ENCODE measurements around the gene FBN1.

FBN1 gene

GRCh38 chr15:48516121-48516520 lies 129.4 kb downstream of the FBN1 start:
- Histone ChIP-seq H3K4me1 (ENCODE audit: control insufficient read depth, insufficient read depth, low read length, poor library complexity, severe bottlenecking) (no peaks in the 10 kb centered on the region), H3K36me3 (ENCODE audit: control insufficient read depth, insufficient read depth, low read length) (peaks cover 24% of the 10 kb centered on the region), H3K9me3 (ENCODE audit: control insufficient read depth, low read length) (no peaks in the 10 kb centered on the region), H3K27ac (ENCODE audit: low read depth, low read length, severe bottlenecking) (no peak overlapping the region), H3K4me3 (ENCODE audit: extremely low read depth, insufficient read depth, low read length, poor library complexity, severe bottlenecking) (no peak overlapping the region)
- 69 to 96% methylated on average over 3 of the region's 3 CpGs for WGBS, 2 experiments (ENCODE audit: insufficient coverage in 2 of 2)

- 100% methylated on average over 1 of the region's 2 CpGs; no CpG with 5 or more reads in 1 of the 2 experiments for WGBS, 2 experiments (ENCODE audit: insufficient coverage in 2 of 2)
- no peak overlapping the region for H3K27ac ChIP-seq (ENCODE audit: low read depth, low read length, severe bottlenecking)
- H3K9me3 ChIP-seq (ENCODE audit: control insufficient read depth, low read length) = no peaks in the 10 kb centered on the region
- no peak overlapping the region for H3K4me3 ChIP-seq (ENCODE audit: extremely low read depth, insufficient read depth, low read length, poor library complexity, severe bottlenecking)
- H3K36me3 ChIP-seq (ENCODE audit: control insufficient read depth, insufficient read depth, low read length) = peaks cover 24% of the 10 kb centered on the region
- H3K4me1 ChIP-seq (ENCODE audit: control insufficient read depth, insufficient read depth, low read length, poor library complexity, severe bottlenecking) = no peaks in the 10 kb centered on the region
These were observed 130.0 kb downstream of the FBN1 start for GRCh38 chr15:48515500-48515899.

- H3K27ac ChIP-seq (ENCODE audit: low read depth, low read length, severe bottlenecking) = no peak overlapping the region
- H3K36me3 ChIP-seq (ENCODE audit: control insufficient read depth, insufficient read depth, low read length) = peaks cover 24% of the 10 kb centered on the region
- no peak overlapping the region for H3K4me3 ChIP-seq (ENCODE audit: extremely low read depth, insufficient read depth, low read length, poor library complexity, severe bottlenecking)
- no CpG with 5 or more reads among the region's 2 CpGs for WGBS, 2 experiments (ENCODE audit: insufficient coverage in 2 of 2)
- H3K4me1 ChIP-seq (ENCODE audit: control insufficient read depth, insufficient read depth, low read length, poor library complexity, severe bottlenecking) = no peaks in the 10 kb centered on the region
- H3K9me3 ChIP-seq (ENCODE audit: control insufficient read depth, low read length) = no peaks in the 10 kb centered on the region
These were observed 131.2 kb downstream of the FBN1 start for GRCh38 chr15:48514103-48514816.

- Histone ChIP-seq H3K27ac (ENCODE audit: low read depth, low read length, severe bottlenecking) (no peak overlapping the region), H3K9me3 (ENCODE audit: control insufficient read depth, low read length) (no peaks in the 10 kb centered on the region), H3K4me1 (ENCODE audit: control insufficient read depth, insufficient read depth, low read length, poor library complexity, severe bottlenecking) (no peaks in the 10 kb centered on the region), H3K36me3 (ENCODE audit: control insufficient read depth, insufficient read depth, low read length) (peaks cover 24% of the 10 kb centered on the region), H3K4me3 (ENCODE audit: extremely low read depth, insufficient read depth, low read length, poor library complexity, severe bottlenecking) (no peak overlapping the region)
- 89 to 94% methylated on average over 6 of the region's 6 CpGs for WGBS, 2 experiments (ENCODE audit: insufficient coverage in 2 of 2)
These were observed 134.5 kb downstream of the FBN1 start for GRCh38 chr15:48510976-48511375.

GRCh38 chr15:48507416-48508065 lies 138.0 kb downstream of the FBN1 start:
- peaks cover 30% of the 10 kb centered on the region for H3K36me3 ChIP-seq (ENCODE audit: control insufficient read depth, insufficient read depth, low read length)
- H3K27ac ChIP-seq (ENCODE audit: low read depth, low read length, severe bottlenecking) = no peak overlapping the region
- H3K4me3 ChIP-seq (ENCODE audit: extremely low read depth, insufficient read depth, low read length, poor library complexity, severe bottlenecking) = no peak overlapping the region
- 0% methylated on average over 1 of the region's 2 CpGs for WGBS, 2 experiments (ENCODE audit: insufficient coverage in 2 of 2)
- H3K4me1 ChIP-seq (ENCODE audit: control insufficient read depth, insufficient read depth, low read length, poor library complexity, severe bottlenecking) = no peaks in the 10 kb centered on the region
- H3K9me3 ChIP-seq (ENCODE audit: control insufficient read depth, low read length) = no peaks in the 10 kb centered on the region

- 100% methylated on average over 2 of the region's 3 CpGs; no CpG with 5 or more reads in 1 of the 2 experiments for WGBS, 2 experiments (ENCODE audit: insufficient coverage in 2 of 2)
- Histone ChIP-seq H3K4me3 (ENCODE audit: extremely low read depth, insufficient read depth, low read length, poor library complexity, severe bottlenecking) (no peak overlapping the region), H3K36me3 (ENCODE audit: control insufficient read depth, insufficient read depth, low read length) (peaks cover 27% of the 10 kb centered on the region)
These were observed 140.4 kb downstream of the FBN1 start for GRCh38 chr15:48505067-48505466.

GRCh38 chr15:48501208-48501607 lies 144.3 kb downstream of the FBN1 start:
- peaks cover 28% of the 10 kb centered on the region for H3K36me3 ChIP-seq (ENCODE audit: control insufficient read depth, insufficient read depth, low read length)
- WGBS, 2 experiments (ENCODE audit: insufficient coverage in 2 of 2) = no CpG with 5 or more reads among the region's 1 CpG

More at GRCh38 chr15:48505067-48505466, 140.4 kb downstream of the FBN1 start:
- H3K4me1 ChIP-seq (ENCODE audit: control insufficient read depth, insufficient read depth, low read length, poor library complexity, severe bottlenecking) = no peaks in the 10 kb centered on the region
- H3K27ac ChIP-seq (ENCODE audit: low read depth, low read length, severe bottlenecking) = no peak overlapping the region
- H3K9me3 ChIP-seq (ENCODE audit: control insufficient read depth, low read length) = no peaks in the 10 kb centered on the region

GRCh38 chr15:48500595-48500994 lies 144.9 kb downstream of the FBN1 start:
- no peaks in the 10 kb centered on the region for H3K9me3 ChIP-seq (ENCODE audit: control insufficient read depth, low read length)
- H3K4me3 ChIP-seq (ENCODE audit: extremely low read depth, insufficient read depth, low read length, poor library complexity, severe bottlenecking) = no peak overlapping the region
- 93 to 100% methylated on average over 2 of the region's 4 CpGs for WGBS, 2 experiments (ENCODE audit: insufficient coverage in 2 of 2)
- no peaks in the 10 kb centered on the region for H3K4me1 ChIP-seq (ENCODE audit: control insufficient read depth, insufficient read depth, low read length, poor library complexity, severe bottlenecking)
- no peak overlapping the region for H3K27ac ChIP-seq (ENCODE audit: low read depth, low read length, severe bottlenecking)
- H3K36me3 ChIP-seq (ENCODE audit: control insufficient read depth, insufficient read depth, low read length) = peaks cover 26% of the 10 kb centered on the region

More at GRCh38 chr15:48501208-48501607, 144.3 kb downstream of the FBN1 start:
- H3K4me3 ChIP-seq (ENCODE audit: extremely low read depth, insufficient read depth, low read length, poor library complexity, severe bottlenecking) = no peak overlapping the region
- no peaks in the 10 kb centered on the region for H3K9me3 ChIP-seq (ENCODE audit: control insufficient read depth, low read length)
- H3K4me1 ChIP-seq (ENCODE audit: control insufficient read depth, insufficient read depth, low read length, poor library complexity, severe bottlenecking) = no peaks in the 10 kb centered on the region
- no peak overlapping the region for H3K27ac ChIP-seq (ENCODE audit: low read depth, low read length, severe bottlenecking)

GRCh38 chr15:48499978-48500377 lies 145.5 kb downstream of the FBN1 start:
- Histone ChIP-seq H3K27ac (ENCODE audit: low read depth, low read length, severe bottlenecking) (no peak overlapping the region), H3K36me3 (ENCODE audit: control insufficient read depth, insufficient read depth, low read length) (peaks cover 31% of the 10 kb centered on the region)

GRCh38 chr15:48498828-48499227 lies 146.7 kb downstream of the FBN1 start:
- Histone ChIP-seq H3K36me3 (ENCODE audit: control insufficient read depth, insufficient read depth, low read length) (peaks cover 24% of the 10 kb centered on the region), H3K4me3 (ENCODE audit: extremely low read depth, insufficient read depth, low read length, poor library complexity, severe bottlenecking) (no peak overlapping the region), H3K27ac (ENCODE audit: low read depth, low read length, severe bottlenecking) (no peak overlapping the region), H3K4me1 (ENCODE audit: control insufficient read depth, insufficient read depth, low read length, poor library complexity, severe bottlenecking) (peaks cover 2% of the 10 kb centered on the region), H3K9me3 (ENCODE audit: control insufficient read depth, low read length) (no peaks in the 10 kb centered on the region)
- 93 to 95% methylated on average over 3 of the region's 3 CpGs for WGBS, 2 experiments (ENCODE audit: insufficient coverage in 2 of 2)

More at GRCh38 chr15:48499978-48500377, 145.5 kb downstream of the FBN1 start:
- Histone ChIP-seq H3K4me1 (ENCODE audit: control insufficient read depth, insufficient read depth, low read length, poor library complexity, severe bottlenecking) (no peaks in the 10 kb centered on the region), H3K4me3 (ENCODE audit: extremely low read depth, insufficient read depth, low read length, poor library complexity, severe bottlenecking) (no peak overlapping the region), H3K9me3 (ENCODE audit: control insufficient read depth, low read length) (no peaks in the 10 kb centered on the region)

- peaks cover 11% of the 10 kb centered on the region for H3K4me1 ChIP-seq (ENCODE audit: control insufficient read depth, insufficient read depth, low read length, poor library complexity, severe bottlenecking)
- peaks cover 48% of the 10 kb centered on the region for H3K36me3 ChIP-seq (ENCODE audit: control insufficient read depth, insufficient read depth, low read length)
- no peak overlapping the region for H3K27ac ChIP-seq (ENCODE audit: low read depth, low read length, severe bottlenecking)
- H3K9me3 ChIP-seq (ENCODE audit: control insufficient read depth, low read length) = no peaks in the 10 kb centered on the region
- WGBS, 2 experiments (ENCODE audit: insufficient coverage in 2 of 2) = no CpG with 5 or more reads among the region's 2 CpGs
- no peak overlapping the region for H3K4me3 ChIP-seq (ENCODE audit: extremely low read depth, insufficient read depth, low read length, poor library complexity, severe bottlenecking)
These were observed 150.9 kb downstream of the FBN1 start for GRCh38 chr15:48494631-48495030.
